ENCODE measurements around the gene ALG13. TPM values are rescaled to one million over a fixed set of nuclear protein-coding genes. Genes with fewer than 3 reads are reported as not detected.
"Not testable (repeated sequence)": the region's sequence is repeated elsewhere in the genome, so short reads cannot be mapped to it uniquely, and the experiment has no call there.

ALG13 gene
- total RNA-seq, 2 donors from 2014 or later: 21.6 to 25.4 TPM

DNA sequence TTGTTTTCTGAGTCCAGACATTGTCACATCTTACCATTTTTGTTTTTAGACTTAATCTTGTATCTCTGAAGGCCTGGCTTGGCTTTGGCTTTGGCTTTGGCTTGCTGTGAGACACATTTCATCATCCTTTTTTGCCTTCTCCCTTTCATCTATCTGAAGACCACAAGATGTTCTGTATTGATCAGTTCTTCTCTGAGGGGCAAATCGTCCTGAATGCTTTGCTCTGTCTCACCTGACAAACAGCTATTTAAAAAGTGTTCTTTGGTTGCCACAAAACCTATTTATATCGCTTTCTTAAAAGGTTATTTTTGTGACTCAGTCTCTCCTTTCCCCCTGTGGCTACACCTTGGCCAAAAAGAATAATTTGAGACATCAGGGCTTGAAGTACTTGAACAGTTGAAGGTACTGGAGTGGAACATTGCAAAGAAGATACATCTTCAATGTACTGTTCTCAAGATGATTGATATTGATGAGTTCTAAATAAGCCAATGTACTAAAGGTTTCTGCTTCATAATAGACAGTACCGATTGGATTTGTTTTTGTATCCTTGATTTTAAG is 80.7 kb downstream of the ALG13 start:
- TF ChIP-seq, protein P1, sequence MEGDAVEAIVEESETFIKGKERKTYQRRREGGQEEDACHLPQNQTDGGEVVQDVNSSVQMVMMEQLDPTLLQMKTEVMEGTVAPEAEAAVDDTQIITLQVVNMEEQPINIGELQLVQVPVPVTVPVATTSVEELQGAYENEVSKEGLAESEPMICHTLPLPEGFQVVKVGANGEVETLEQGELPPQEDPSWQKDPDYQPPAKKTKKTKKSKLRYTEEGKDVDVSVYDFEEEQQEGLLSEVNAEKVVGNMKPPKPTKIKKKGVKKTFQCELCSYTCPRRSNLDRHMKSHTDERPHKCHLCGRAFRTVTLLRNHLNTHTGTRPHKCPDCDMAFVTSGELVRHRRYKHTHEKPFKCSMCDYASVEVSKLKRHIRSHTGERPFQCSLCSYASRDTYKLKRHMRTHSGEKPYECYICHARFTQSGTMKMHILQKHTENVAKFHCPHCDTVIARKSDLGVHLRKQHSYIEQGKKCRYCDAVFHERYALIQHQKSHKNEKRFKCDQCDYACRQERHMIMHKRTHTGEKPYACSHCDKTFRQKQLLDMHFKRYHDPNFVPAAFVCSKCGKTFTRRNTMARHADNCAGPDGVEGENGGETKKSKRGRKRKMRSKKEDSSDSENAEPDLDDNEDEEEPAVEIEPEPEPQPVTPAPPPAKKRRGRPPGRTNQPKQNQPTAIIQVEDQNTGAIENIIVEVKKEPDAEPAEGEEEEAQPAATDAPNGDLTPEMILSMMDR (IDR thresholded peaks at IDR 0.05): no peak
- no peak overlapping the region for H3K27ac ChIP-seq

DNA sequence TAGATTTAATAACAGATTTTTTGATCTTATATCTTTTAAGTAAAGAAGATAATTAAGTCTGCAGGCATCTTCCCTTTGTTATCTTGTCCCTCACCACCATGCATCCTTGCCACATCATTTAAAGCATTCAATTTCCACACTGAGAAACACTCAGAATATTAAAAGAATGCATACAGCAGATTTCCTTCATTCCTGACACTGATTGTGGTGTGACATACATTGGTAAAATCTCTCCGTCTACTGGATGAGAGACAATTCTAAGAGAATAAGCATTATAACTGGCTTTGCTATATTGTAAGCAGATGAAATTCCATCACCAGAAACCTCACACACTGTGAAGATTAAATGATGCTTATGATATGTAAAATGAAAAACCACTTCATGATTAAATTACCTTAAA is 97.6 kb downstream of the ALG13 start:
- no peaks in the 10 kb centered on the region for H3K9me3 ChIP-seq
- no peak for DNase-seq (ENCODE audit: low spot score)
- no peak overlapping the region for H3K27ac ChIP-seq
- TF ChIP-seq, protein P1 (IDR thresholded peaks at IDR 0.05): no peak
- H3K36me3 ChIP-seq: no peaks in the 10 kb centered on the region
- H3K4me3 ChIP-seq: no peak overlapping the region
- H3K27me3 ChIP-seq: no peaks in the 10 kb centered on the region
- no peaks in the 10 kb centered on the region for H3K4me1 ChIP-seq

More for the DNA sequence above, 80.7 kb downstream of the ALG13 start:
- no peak for DNase-seq (ENCODE audit: low spot score)
- H3K9me3 ChIP-seq: no peaks in the 10 kb centered on the region
- H3K4me3 ChIP-seq: no peak overlapping the region
- no peaks in the 10 kb centered on the region for H3K36me3 ChIP-seq
- no peaks in the 10 kb centered on the region for H3K27me3 ChIP-seq
- H3K4me1 ChIP-seq: no peaks in the 10 kb centered on the region

DNA sequence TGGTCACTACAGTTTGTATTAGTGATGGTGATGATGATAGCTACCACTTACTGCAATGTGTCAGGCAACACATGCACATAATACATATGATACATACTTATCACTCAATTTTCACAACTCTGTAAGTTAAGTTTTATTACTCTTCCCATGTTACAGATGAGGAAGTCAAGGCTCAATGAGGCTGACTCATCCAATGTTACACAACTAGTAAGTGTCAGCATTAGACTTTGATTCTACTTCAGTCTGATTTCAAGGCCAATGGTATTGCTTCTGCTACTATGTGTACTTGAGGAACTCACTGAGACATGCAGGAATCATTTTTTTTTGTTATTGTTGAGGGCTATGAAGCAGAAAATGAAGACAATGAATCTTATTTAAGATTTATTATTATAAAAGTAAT is 98.6 kb downstream of the ALG13 start:
- Histone ChIP-seq H3K9me3 (no peaks in the 10 kb centered on the region), H3K4me3 (no peak overlapping the region), H3K4me1 (no peaks in the 10 kb centered on the region), H3K36me3 (no peaks in the 10 kb centered on the region), H3K27me3 (no peaks in the 10 kb centered on the region), H3K27ac (no peak overlapping the region)
- DNase-seq (ENCODE audit: low spot score): no peak
- TF ChIP-seq, protein P1 (IDR thresholded peaks at IDR 0.05): no peak

DNA sequence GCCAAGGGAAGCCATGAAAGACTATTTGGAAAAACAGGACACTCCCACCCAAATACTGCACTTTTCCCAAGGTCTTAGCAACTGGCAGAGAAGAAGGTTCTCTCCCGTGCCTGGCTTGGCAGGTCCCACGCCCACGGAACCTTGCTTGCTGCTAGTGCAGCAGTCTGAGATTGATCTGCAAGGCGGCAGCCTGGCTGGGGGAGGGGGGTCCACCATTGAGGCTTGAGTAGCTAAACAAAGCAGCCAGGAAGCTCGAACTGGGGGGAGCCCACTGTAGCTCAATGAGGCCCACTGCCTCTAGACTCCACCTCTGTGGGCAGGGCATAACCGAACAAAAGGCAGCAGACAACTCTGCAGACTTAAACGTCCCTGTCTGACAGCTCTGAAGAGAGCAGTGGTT is 103.7 kb downstream of the ALG13 start:
- no peak overlapping the region for H3K4me3 ChIP-seq
- no peaks in the 10 kb centered on the region for H3K4me1 ChIP-seq
- peaks cover 0 to 14% of the 10 kb centered on the region in 2 donors for H3K9me3 ChIP-seq
- H3K27me3 ChIP-seq: no peaks in the 10 kb centered on the region
- no peaks in the 10 kb centered on the region for H3K36me3 ChIP-seq
- H3K27ac ChIP-seq: no peak overlapping the region
- TF ChIP-seq, protein P1 (IDR thresholded peaks at IDR 0.05): no peak
- DNase-seq (ENCODE audit: low spot score): no peak

DNA sequence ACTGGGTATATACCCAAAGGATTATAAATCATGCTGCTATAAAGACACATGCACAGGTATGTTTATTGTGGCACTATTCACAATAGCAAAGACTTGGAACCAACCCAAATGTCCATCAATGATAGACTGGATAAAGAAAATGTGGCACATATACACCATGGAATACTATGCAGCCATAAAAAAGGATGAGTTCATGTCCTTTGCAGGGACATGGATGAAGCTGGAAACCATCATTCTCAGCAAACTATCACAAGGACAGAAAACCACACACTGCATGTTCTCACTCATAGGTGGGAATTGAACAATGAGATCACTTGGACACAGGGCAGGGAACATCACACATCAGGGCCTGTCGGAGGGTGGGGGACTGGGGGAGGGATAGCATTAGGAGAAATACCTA is 109.1 kb downstream of the ALG13 start:
- DNase-seq (ENCODE audit: low spot score); H3K27me3 ChIP-seq; H3K27ac ChIP-seq; H3K4me1 ChIP-seq; H3K36me3 ChIP-seq; H3K4me3 ChIP-seq: not testable (repeated sequence)
- H3K9me3 ChIP-seq: peaks cover 0 to 14% of the 10 kb centered on the region in 2 donors

Other genes starting within 250 kb of the ALG13 start
- not detected for gene SERTM2, start 169.5 kb upstream of the ALG13 start, total RNA-seq
- under 1 TPM in 1 of 2 donors, not detected in 1; 0.15 TPM for gene TRPC5OS, start 195.0 kb downstream of the ALG13 start, total RNA-seq